A673 (cell line): ENCODE data around the gene IQSEC2.

Experiments
- CTCF ChIP-seq: fragments of 300-800, 200-600 bp; sonication (generic); conservative IDR thresholded peaks from 2 replicates; pipeline ENCODE4 v1.5.1; 2017; ENCODE audit warnings: low read depth, mild to moderate bottlenecking, antibody characterized with exemption, low read length, moderate library complexity, mixed read lengths
- EZH2 ChIP-seq: fragments of 200-600 bp; sonication (generic); IDR thresholded peaks from 2 replicates; pipeline ENCODE4 v1.6.1; 2017; ENCODE audit warnings: borderline replicate concordance, low read depth, mild to moderate bottlenecking, mixed read lengths, antibody characterized with exemption, low read length; ENCODE audit not compliant: poor library complexity, severe bottlenecking

DNA sequence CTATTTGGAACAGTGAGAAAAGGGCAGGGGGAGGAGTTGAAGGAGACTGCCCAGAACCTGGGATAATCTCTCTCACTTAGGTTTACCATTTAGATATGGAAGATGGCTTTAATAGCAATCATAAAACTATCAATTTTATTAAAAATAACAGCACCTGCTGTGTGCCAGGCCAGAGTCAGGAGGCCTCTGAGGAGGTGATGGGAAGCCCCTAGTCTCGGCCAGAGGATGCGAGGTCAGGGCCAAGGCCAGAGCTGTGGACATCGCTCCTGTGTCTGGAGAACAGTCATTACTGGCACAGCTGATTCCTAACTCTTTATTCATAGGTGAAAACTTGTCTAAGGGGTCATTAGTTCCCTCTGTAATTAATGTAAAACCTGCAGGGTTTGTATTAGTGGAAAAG lies 4.2 kb upstream of the IQSEC2 start:
- no peak for TF ChIP-seq CTCF
- no peak for TF ChIP-seq EZH2
